ENCODE data around the gene USP3.

DNA sequence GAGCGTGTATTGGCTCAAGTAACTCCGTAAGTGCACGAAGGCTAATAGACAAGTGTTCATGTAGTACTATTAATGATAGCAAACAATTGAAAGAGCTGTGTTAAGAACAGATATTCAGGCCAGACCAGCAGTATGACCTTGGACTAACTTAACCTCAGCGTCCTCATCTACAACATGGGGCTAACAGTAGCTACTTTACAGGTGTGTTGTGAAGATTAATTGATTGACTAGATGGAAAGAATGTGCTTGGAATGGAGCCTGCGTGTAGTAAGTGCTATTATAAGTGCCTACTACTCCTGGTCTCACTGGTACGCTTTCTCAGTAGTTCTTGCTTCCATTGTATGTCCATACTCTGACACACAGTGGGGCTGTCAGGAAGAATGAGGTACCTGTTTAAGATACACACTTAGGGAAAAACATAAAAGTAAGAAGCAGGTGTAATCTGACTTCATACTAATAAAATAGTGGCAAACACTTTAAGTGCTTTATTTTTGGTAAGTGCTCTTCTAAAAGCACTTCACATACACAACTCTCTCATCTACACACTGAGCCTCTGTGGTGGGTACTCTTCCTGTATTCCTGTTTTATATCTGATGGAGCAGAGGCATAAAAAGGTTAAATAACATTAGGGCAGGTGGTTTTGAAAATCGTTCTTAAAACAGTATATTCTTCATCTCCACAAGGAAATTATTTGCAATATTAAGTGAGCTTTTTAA, 68.5 kb downstream of the USP3 start:
- TF ChIP-seq RCOR1 (conservative IDR thresholded peaks at IDR 0.05; ENCODE audit: low read depth, low read length) = no peak
- no peak for TF ChIP-seq YBX1 (IDR thresholded peaks at IDR 0.05)
- no peak for TF ChIP-seq CHD2 (IDR thresholded peaks at IDR 0.05; ENCODE audit: borderline replicate concordance, low read depth, low read length)
- no peak for TF ChIP-seq NBN (IDR thresholded peaks at IDR 0.05)
- no peak for TF ChIP-seq CTCF (IDR thresholded peaks at IDR 0.05 in 2 of 3, conservative IDR thresholded peaks at IDR 0.05 in 1 of 3; ENCODE audit: control insufficient read depth in 2 of 3, extremely low read depth in 1 of 3, insufficient read depth in 1 of 3, low read depth in 3 of 3, low read length in 3 of 3)
- no peak for TF ChIP-seq BACH1 (IDR thresholded peaks at IDR 0.05; ENCODE audit: borderline replicate concordance)
- TF ChIP-seq SIN3A (IDR thresholded peaks at IDR 0.05; ENCODE audit: low read depth, low read length) = no peak
- no peak for TF ChIP-seq TCF12 (IDR thresholded peaks at IDR 0.05; ENCODE audit: low read depth, low read length)
- no peak for TF ChIP-seq POLR2AphosphoS5 (IDR thresholded peaks at IDR 0.05; ENCODE audit: low read length)
- no peak for TF ChIP-seq CREM (IDR thresholded peaks at IDR 0.05; ENCODE audit: low read depth)
- TF ChIP-seq POLR2A (IDR thresholded peaks at IDR 0.05; ENCODE audit: low read depth, low read length) = no peak
